ENCODE results near the gene LRRFIP1.

The LRRFIP1 gene

DNA sequence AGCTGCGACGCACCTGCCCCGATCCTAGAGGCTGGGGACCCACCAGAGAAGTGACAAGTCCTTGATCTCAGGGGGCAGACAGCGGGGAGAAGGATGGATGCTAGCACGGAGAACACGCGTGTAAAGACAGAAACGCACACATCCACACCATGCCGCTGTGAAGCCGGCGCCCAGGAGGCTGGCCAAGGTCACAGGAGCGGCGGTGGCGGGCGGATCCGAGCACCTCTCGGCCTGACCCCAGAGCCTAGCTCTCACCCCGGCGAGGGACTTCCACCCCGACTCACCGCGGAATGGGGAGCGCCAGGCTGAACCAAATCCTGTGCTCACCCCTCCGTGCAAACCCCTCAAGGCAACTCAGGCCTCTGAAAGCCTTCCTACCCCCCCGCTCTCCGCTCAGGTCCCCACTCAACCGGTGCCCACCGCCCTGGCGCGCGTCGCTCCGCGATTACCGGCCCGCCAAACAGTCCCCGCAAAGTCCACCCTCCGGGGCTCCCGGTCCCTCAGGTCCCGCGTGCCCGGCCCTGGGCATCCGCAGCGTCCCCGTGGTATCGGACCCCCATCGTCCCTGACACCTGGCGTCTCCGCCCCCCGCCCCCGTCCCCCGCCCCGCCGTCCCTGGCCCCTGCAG lies 460 bp upstream of the LRRFIP1 start:
- ATAC-seq (ENCODE audit: low read depth) (peak; percentile 15; the same call in 1 of the 3 replicates), DNase-seq (ENCODE audit: low spot score) (no peak)
- TF ChIP-seq, protein P1, sequence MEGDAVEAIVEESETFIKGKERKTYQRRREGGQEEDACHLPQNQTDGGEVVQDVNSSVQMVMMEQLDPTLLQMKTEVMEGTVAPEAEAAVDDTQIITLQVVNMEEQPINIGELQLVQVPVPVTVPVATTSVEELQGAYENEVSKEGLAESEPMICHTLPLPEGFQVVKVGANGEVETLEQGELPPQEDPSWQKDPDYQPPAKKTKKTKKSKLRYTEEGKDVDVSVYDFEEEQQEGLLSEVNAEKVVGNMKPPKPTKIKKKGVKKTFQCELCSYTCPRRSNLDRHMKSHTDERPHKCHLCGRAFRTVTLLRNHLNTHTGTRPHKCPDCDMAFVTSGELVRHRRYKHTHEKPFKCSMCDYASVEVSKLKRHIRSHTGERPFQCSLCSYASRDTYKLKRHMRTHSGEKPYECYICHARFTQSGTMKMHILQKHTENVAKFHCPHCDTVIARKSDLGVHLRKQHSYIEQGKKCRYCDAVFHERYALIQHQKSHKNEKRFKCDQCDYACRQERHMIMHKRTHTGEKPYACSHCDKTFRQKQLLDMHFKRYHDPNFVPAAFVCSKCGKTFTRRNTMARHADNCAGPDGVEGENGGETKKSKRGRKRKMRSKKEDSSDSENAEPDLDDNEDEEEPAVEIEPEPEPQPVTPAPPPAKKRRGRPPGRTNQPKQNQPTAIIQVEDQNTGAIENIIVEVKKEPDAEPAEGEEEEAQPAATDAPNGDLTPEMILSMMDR (IDR thresholded peaks at IDR 0.05; ENCODE audit: poor library complexity, severe bottlenecking), result no peak
- Histone ChIP-seq H3K4me3 (ENCODE audit: severe bottlenecking) (peak overlapping the region; percentile 84), H3K9me3 (ENCODE audit: severe bottlenecking) (no peaks in the 10 kb centered on the region), H3K27me3 (ENCODE audit: insufficient read depth, poor library complexity, severe bottlenecking) (no peaks in the 10 kb centered on the region), H3K4me1 (ENCODE audit: insufficient read depth, poor library complexity, severe bottlenecking) (no peaks in the 10 kb centered on the region), H3K27ac (ENCODE audit: poor library complexity, severe bottlenecking) (no peak overlapping the region), H3K36me3 (ENCODE audit: low read depth) (no peaks in the 10 kb centered on the region)

DNA sequence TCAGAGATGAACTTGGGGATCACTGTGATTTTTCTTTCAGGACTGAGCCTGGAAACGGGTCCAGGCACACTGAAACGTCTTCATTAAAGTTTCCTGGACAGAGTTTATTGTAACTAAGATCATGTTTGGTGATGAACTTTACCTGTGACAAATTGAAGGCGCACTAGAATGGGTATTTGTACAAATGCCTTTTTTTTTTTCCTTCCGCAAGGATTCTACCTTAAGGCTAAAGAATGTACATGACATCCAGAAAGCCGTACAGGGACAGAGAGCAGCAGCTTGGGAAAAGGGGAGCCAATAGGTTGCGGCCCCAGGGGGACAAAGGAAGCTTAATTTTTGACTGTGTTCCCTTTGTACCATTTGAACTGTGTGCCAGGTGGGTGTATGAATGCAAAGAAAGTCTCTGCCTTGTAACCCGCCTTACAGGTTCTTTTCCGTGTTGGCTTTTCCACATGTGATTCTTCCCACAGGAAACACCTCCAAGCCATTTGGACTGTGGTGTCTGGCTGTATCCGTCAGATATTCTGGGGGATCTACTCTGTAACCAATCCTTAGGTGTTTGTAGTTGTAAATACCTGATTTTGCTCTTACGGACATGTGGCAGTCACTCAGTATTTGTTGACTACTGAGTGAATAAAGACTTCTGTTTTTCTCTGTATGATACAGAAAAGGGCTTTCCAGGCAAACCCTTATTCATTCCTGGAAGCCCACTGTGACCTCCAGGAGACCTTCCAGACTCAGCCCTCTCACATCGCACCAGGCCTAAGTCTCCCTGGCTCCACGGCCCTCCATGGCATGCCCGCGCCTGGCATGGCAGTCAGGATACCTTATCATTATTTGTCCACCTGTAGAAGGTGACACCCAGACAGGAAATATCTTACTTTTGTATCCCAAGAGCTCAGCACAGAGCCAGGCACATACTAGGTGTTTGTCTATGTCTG lies 1.1 kb downstream of the LRRFIP1 start:
- H3K27ac ChIP-seq (ENCODE audit: poor library complexity, severe bottlenecking), result no peak overlapping the region
- no peaks in the 10 kb centered on the region for H3K9me3 ChIP-seq (ENCODE audit: severe bottlenecking)
- H3K4me3 ChIP-seq (ENCODE audit: severe bottlenecking), result peak overlapping the region; percentile 84
- ATAC-seq (ENCODE audit: low read depth), result no peak
- no peak for DNase-seq (ENCODE audit: low spot score)
- no peaks in the 10 kb centered on the region for H3K4me1 ChIP-seq (ENCODE audit: insufficient read depth, poor library complexity, severe bottlenecking)
- TF ChIP-seq, protein P1 (IDR thresholded peaks at IDR 0.05; ENCODE audit: poor library complexity, severe bottlenecking), result no peak
- H3K27me3 ChIP-seq (ENCODE audit: insufficient read depth, poor library complexity, severe bottlenecking), result no peaks in the 10 kb centered on the region
- H3K36me3 ChIP-seq (ENCODE audit: low read depth), result no peaks in the 10 kb centered on the region

DNA sequence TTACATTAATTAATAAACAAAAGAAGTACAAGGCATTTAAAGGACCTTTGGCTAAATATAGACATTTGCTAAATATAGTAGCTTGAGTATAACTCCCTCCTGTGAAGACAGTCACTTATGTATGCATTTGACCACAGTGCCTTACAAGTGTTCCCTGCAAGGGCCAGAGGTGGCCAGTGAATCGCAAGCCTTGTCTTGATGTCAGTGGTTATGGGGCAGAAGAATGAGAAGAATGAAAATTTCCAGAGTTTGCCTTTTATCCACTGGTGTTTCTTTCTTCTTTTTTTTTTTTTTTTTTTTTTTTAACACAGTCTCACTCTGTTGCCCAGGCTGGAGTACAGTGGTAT lies 1.8 kb downstream of the LRRFIP1 start:
- ATAC-seq (ENCODE audit: low read depth) (no peak), DNase-seq (ENCODE audit: low spot score) (no peak)
- Histone ChIP-seq H3K27ac (ENCODE audit: poor library complexity, severe bottlenecking) (no peak overlapping the region), H3K4me3 (ENCODE audit: severe bottlenecking) (no peak overlapping the region), H3K9me3 (ENCODE audit: severe bottlenecking) (no peaks in the 10 kb centered on the region), H3K27me3 (ENCODE audit: insufficient read depth, poor library complexity, severe bottlenecking) (no peaks in the 10 kb centered on the region), H3K4me1 (ENCODE audit: insufficient read depth, poor library complexity, severe bottlenecking) (no peaks in the 10 kb centered on the region), H3K36me3 (ENCODE audit: low read depth) (no peaks in the 10 kb centered on the region)
- TF ChIP-seq, protein P1 (IDR thresholded peaks at IDR 0.05; ENCODE audit: poor library complexity, severe bottlenecking), result no peak

DNA sequence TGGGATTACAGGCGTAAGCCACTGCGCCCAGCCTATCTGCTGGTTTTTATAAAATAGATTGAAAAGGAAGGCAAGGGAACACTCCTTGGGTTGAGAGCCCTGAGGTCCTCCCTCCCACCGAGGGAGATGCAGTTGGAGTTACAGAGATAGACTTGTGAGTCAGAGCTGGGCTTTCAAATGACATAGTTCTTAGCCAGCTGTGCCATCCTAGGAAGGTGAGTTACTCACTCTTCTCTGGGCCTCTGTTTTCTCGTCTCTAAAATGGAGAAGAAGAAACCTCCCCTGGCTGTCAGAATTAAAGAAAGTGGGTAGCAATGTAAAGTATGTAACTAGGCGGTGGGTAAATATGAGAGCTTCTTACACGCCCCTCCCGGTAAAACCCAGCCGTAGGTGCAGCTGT lies 2.4 kb downstream of the LRRFIP1 start:
- Histone ChIP-seq H3K9me3 (ENCODE audit: severe bottlenecking) (no peaks in the 10 kb centered on the region), H3K27ac (ENCODE audit: poor library complexity, severe bottlenecking) (no peak overlapping the region), H3K4me3 (ENCODE audit: severe bottlenecking) (no peak overlapping the region), H3K36me3 (ENCODE audit: low read depth) (no peaks in the 10 kb centered on the region), H3K4me1 (ENCODE audit: insufficient read depth, poor library complexity, severe bottlenecking) (no peaks in the 10 kb centered on the region), H3K27me3 (ENCODE audit: insufficient read depth, poor library complexity, severe bottlenecking) (no peaks in the 10 kb centered on the region)
- DNase-seq (ENCODE audit: low spot score) (no peak), ATAC-seq (ENCODE audit: low read depth) (no peak)
- TF ChIP-seq, protein P1 (IDR thresholded peaks at IDR 0.05; ENCODE audit: poor library complexity, severe bottlenecking), result no peak
